HepG2 (cell line): ENCODE data around the gene SLITRK1. TPM values are rescaled to one million over a fixed set of nuclear protein-coding genes. Genes with fewer than 3 reads are reported as not detected.

Experiments used
- ATAC-seq: fragments of 200-7000 bp; cut with Tn5 transposase; 3 replicates; pipeline ENCODE4 v1.9.1; 2020; ENCODE audit warnings: mild to moderate bottlenecking, moderate library complexity
- BruUV-seq: library from RNA; stranded (reverse); fragments of 400-500 nt; replicated peaks from 2 replicates; lab custom pipeline; 2021; lab: Mats Ljungman, UMichigan
- CTCF ChIA-PET: fragments of 300-600 bp; formaldehyde crosslinking; extraction: SDS; loops from one replicate; lab custom pipeline; 2021; ENCODE audit warnings: low total read pairs, inconsistent platforms, low intra/inter-chr PET ratio; lab: Yijun Ruan, JAX
- POLR2A ChIA-PET: fragments of 350-600 bp; sonication (Branson Sonifier 250); formaldehyde crosslinking; loops from one replicate; lab custom pipeline; 2020; ENCODE audit warnings: antibody characterized with exemption, inconsistent platforms; lab: Yijun Ruan, JAX
- DNase-seq: peaks from one replicate; pipeline ENCODE4 v3.0.0-alpha.2; 2015; ENCODE audit warnings: low spot score
- FAIRE-seq: peaks from 3 replicates; lab custom pipeline; 2011; peaks lifted over from hg19 to GRCh38; lab: Jason Lieb, UNC
- H2AFZ ChIP-seq: one replicate; pipeline ENCODE4 v1.6.1; 2011; ENCODE audit warnings: low read length, inconsistent platforms
- H3K27ac ChIP-seq: fragments of 300-600 bp; 3 replicates; pipeline ENCODE4 v1.8.0; 2011; ENCODE audit warnings: mixed run types, mild to moderate bottlenecking, mixed read lengths, low read length, inconsistent platforms; ENCODE audit not compliant: insufficient read depth; ENCODE audit errors: extremely low read length
- H3K27me3 ChIP-seq, 2 experiments: fragments of 200-600 bp in 1 of 2; 2 replicates in 1 of 2; 3 replicates in 1 of 2; pipeline versions ENCODE4 v1.6.0 to v1.8.0; 2011; ENCODE audit warnings: low read length in 2 of 2, mild to moderate bottlenecking in 2 of 2, moderate library complexity in 2 of 2, inconsistent platforms in 1 of 2; ENCODE audit not compliant: insufficient read depth in 2 of 2, control insufficient read depth in 1 of 2
- H3K36me3 ChIP-seq, 2 experiments: fragments of 200-600 bp in 1 of 2; replicated peaks in 1 of 2; 2 replicates in 1 of 2; 3 replicates in 1 of 2; pipeline versions ENCODE4 v1.5.1 to v1.8.0; 2011; ENCODE audit warnings: low read length in 2 of 2, inconsistent platforms in 1 of 2; ENCODE audit not compliant: insufficient read depth in 2 of 2, control insufficient read depth in 1 of 2
- H3K4me1 ChIP-seq: 2 replicates; pipeline ENCODE4 v1.5.1; 2012; ENCODE audit warnings: low read length, inconsistent platforms; ENCODE audit not compliant: insufficient read depth
- H3K4me2 ChIP-seq: 2 replicates; pipeline ENCODE4 v1.6.0; 2011; ENCODE audit warnings: low read depth, low read length, inconsistent platforms
- H3K4me3 ChIP-seq, 3 experiments: fragments of 200-600 bp in 1 of 3; sonication (generic), shearing (Covaris generic) in 1 of 3; replicated peaks in 1 of 3; 2 replicates each; pipeline ENCODE4 v1.5.1; 2011 to 2016; ENCODE audit warnings: low read length in 3 of 3, inconsistent platforms in 2 of 3, low read depth in 2 of 3, mild to moderate bottlenecking in 2 of 3, control low read depth in 1 of 3, mixed read lengths in 1 of 3; ENCODE audit not compliant: insufficient read depth in 1 of 3
- H3K79me2 ChIP-seq: one replicate; pipeline ENCODE4 v1.6.1; 2011; ENCODE audit warnings: low read length, inconsistent platforms; ENCODE audit not compliant: insufficient read depth
- H3K9ac ChIP-seq: 2 replicates; pipeline ENCODE4 v1.6.0; 2011; ENCODE audit warnings: mild to moderate bottlenecking, low read depth, low read length, inconsistent platforms; ENCODE audit not compliant: insufficient read depth
- H3K9me3 ChIP-seq: 2 replicates; pipeline ENCODE4 v1.5.1; 2012; ENCODE audit warnings: mild to moderate bottlenecking, low read length
- H4K20me1 ChIP-seq: 2 replicates; pipeline ENCODE4 v1.6.0; 2011; ENCODE audit warnings: inconsistent platforms, mild to moderate bottlenecking, low read length, moderate library complexity; ENCODE audit not compliant: insufficient read depth
- CENPBD1 ChIP-seq: sonication (generic); formaldehyde crosslinking; IDR thresholded peaks from 2 replicates; pipeline ENCODE4 v1.8.0; 2022; ENCODE audit warnings: missing genetic modification reagents, low read depth, mild to moderate bottlenecking, borderline replicate concordance
- DDIT3 ChIP-seq: sonication (generic); formaldehyde crosslinking; IDR thresholded peaks from 2 replicates; pipeline ENCODE4 v1.4.0; 2020; ENCODE audit warnings: mild to moderate bottlenecking, missing genetic modification reagents
- ETV5 ChIP-seq: IDR thresholded peaks from 2 replicates; pipeline ENCODE4 v1.6.1; 2018; ENCODE audit warnings: missing biosample characterization, missing genetic modification reagents, inconsistent platforms, borderline replicate concordance
- FOXJ3 ChIP-seq: sonication (generic); formaldehyde crosslinking; IDR thresholded peaks from 2 replicates; pipeline ENCODE4 v1.4.0; 2020; ENCODE audit warnings: missing genetic modification reagents, mild to moderate bottlenecking, borderline replicate concordance
- PPARG ChIP-seq: conservative IDR thresholded peaks from 2 replicates; pipeline ENCODE4 v1.6.1; 2016; ENCODE audit warnings: missing biosample characterization, missing genetic modification reagents
- TCF12 ChIP-seq, 2 experiments: fragments of 450-650 bp in 1 of 2; sonication (generic) in 1 of 2; formaldehyde crosslinking in 1 of 2; IDR thresholded peaks; 2 replicates each; pipeline versions ENCODE4 v1.6.1 to v1.8.0; 2017 to 2022; ENCODE audit warnings: antibody characterized with exemption in 1 of 2, mild to moderate bottlenecking in 1 of 2, missing genetic modification reagents in 1 of 2, moderate library complexity in 1 of 2
- TCF7L2 ChIP-seq: IDR thresholded peaks from 2 replicates; pipeline ENCODE4 v1.6.1; 2011; ENCODE audit warnings: mild to moderate bottlenecking, low read depth, low read length, moderate library complexity
- ZFY ChIP-seq: sonication (generic); formaldehyde crosslinking; IDR thresholded peaks from 2 replicates; pipeline ENCODE4 v1.4.0; 2020; ENCODE audit warnings: missing genetic modification reagents
- ZNF317 ChIP-seq: sonication (generic); formaldehyde crosslinking; IDR thresholded peaks from 2 replicates; pipeline ENCODE4 v1.5.0; 2020; ENCODE audit warnings: mild to moderate bottlenecking, missing genetic modification reagents
- ZNF547 ChIP-seq: sonication (generic); formaldehyde crosslinking; IDR thresholded peaks from 2 replicates; pipeline ENCODE4 v1.5.1; 2020; ENCODE audit warnings: mild to moderate bottlenecking, missing genetic modification reagents
- ZNF605 ChIP-seq: sonication (generic); formaldehyde crosslinking; IDR thresholded peaks from 2 replicates; pipeline ENCODE4 v1.8.0; 2022; ENCODE audit warnings: mild to moderate bottlenecking, missing genetic modification reagents
- ZNF678 ChIP-seq: sonication (generic); formaldehyde crosslinking; IDR thresholded peaks from 2 replicates; pipeline ENCODE4 v1.4.0; 2020; ENCODE audit warnings: mild to moderate bottlenecking, missing genetic modification reagents
- WGBS: methylation state at CpG from one replicate; pipeline ENCODE4 v1.1.6; 2017; ENCODE audit warnings: low lambda C conversion rate; 5-methylcytosine and 5-hydroxymethylcytosine counted together
- in situ Hi-C: cut with HindIII; loops from 2 replicates; pipeline ENCODE4 v1.10.0; 2017; ENCODE audit warnings: low pct_unique_long_range_greater_than_20kb; ENCODE audit not compliant: extremely low pct_ligation_motif_present
- intact Hi-C: fragments of 100-400 bp; cut with micrococcal nuclease; formaldehyde crosslinking; loops from one replicate; pipeline ENCODE4 v1.10.0; 2022; ENCODE audit not compliant: unreplicated experiment
- polyA plus RNA-seq, 8 experiments: library from polyadenylated mRNA; depleted of rRNA in 3 of 8; stranded (reverse) in 7 of 8; unstranded in 1 of 8; fragments of >200 nt; fragmentation: Illumina TruSeq in 4 of 8; extraction: Trizol in 4 of 8; gene quantifications; 2 replicates each; pipeline versions ENCODE4 v1.2.1 to v1.2.3, GENCODE V29; 2011 to 2016; ENCODE audit warnings: low read depth in 4 of 8, missing spikeins in 1 of 8, mixed read lengths in 1 of 8; ENCODE audit not compliant: insufficient read depth in 1 of 8
- total RNA-seq, 5 experiments: library from RNA; depleted of rRNA; stranded (reverse); fragments of >200 nt; fragmentation: Illumina TruSeq; extraction: Trizol; gene quantifications; 2 replicates each; pipeline ENCODE4 v1.2.3, GENCODE V29; 2016; ENCODE audit warnings: low read depth in 1 of 5

Gene SLITRK1
- total and polyA plus RNA-seq, 2 of the 13 experiments (the other 11 are each of a cell fraction or from before 2014, with no cell fraction given), result not detected

GRCh38 chr13:83880275-83881139 lies 1.8 kb downstream of the SLITRK1 start:
- ChIA-PET CTCF (no interaction called here), POLR2A (no interaction called here)
- peaks cover 3 to 15% of the 10 kb centered on the region in 2 experiments; a peak in 4 of 5 replicates for H3K27me3 ChIP-seq
- ATAC-seq (no peak), DNase-seq (no peak), FAIRE-seq (no peak)
- H3K27ac ChIP-seq, result no peak overlapping the region
- H3K79me2 ChIP-seq, result no peaks in the 10 kb centered on the region
- intact Hi-C loops (no loop called here), in situ Hi-C loops (no loop called here)
- no peaks in the 10 kb centered on the region for H3K9me3 ChIP-seq
- BruUV-seq, result no TSS peak
- H4K20me1 ChIP-seq, result no peaks in the 10 kb centered on the region
- no peak overlapping the region for H3K4me3 ChIP-seq
- 14% methylated on average over 5 of the region's 26 CpGs for WGBS
- no peak overlapping the region for H2AFZ ChIP-seq
- H3K9ac ChIP-seq, result no peak overlapping the region
- H3K36me3 ChIP-seq, result no peaks in the 10 kb centered on the region
- TF ChIP-seq TCF12 (IDR thresholded peaks at IDR 0.05), result no peak
- TF ChIP-seq TCF12 (CRISPR knock-in tag; IDR thresholded peaks at IDR 0.05), result no peak
- TF ChIP-seq PPARG, result no peak
- no peak for TF ChIP-seq ZNF605 (CRISPR knock-in tag)
- no peak for TF ChIP-seq ZNF317
- no peak for TF ChIP-seq ZFY (CRISPR knock-in tag)
- H3K4me1 ChIP-seq, result no peaks in the 10 kb centered on the region
- H3K4me2 ChIP-seq, result no peak overlapping the region

- no peak overlapping the region for H3K27ac ChIP-seq
- ATAC-seq (no peak; the same call in 2 of the 3 replicates), FAIRE-seq (no peak), DNase-seq (no peak)
- BruUV-seq, result no TSS peak
- no peak overlapping the region for H3K4me2 ChIP-seq
- POLR2A ChIA-PET, result no interaction called here
- no peaks in the 10 kb centered on the region for H3K9me3 ChIP-seq
- no peaks in the 10 kb centered on the region for H3K79me2 ChIP-seq
- WGBS, result 19% methylated on average over 12 of the region's 33 CpGs
- intact Hi-C loops (no loop called here), in situ Hi-C loops (no loop called here)
- H2AFZ ChIP-seq, result no peak overlapping the region
- H3K36me3 ChIP-seq, result no peaks in the 10 kb centered on the region
- CTCF ChIA-PET, result no interaction called here
- H3K4me1 ChIP-seq, result no peaks in the 10 kb centered on the region
- no peak overlapping the region for H3K4me3 ChIP-seq
- H4K20me1 ChIP-seq, result no peaks in the 10 kb centered on the region
- no peak overlapping the region for H3K9ac ChIP-seq
- TF ChIP-seq ETV5 (CRISPR knock-in tag) (no peak), ZNF678 (no peak), DDIT3 (no peak), FOXJ3 (no peak), ZNF547 (CRISPR knock-in tag) (no peak), TCF7L2 (no peak), CENPBD1 (CRISPR knock-in tag) (no peak)
- TF ChIP-seq, all 625 proteins: peak for 0
- peaks cover 3 to 15% of the 10 kb centered on the region in 2 experiments; a peak in 4 of 5 replicates for H3K27me3 ChIP-seq
Observed at GRCh38 chr13:83879431-83880171, 2.7 kb downstream of the SLITRK1 start.
